Activated CD8-positive, alpha-beta memory T cell treated with anti-CD3 and anti-CD28 coated beads for 1 hour (primary cell): ENCODE data around the gene APOL4.
"Not testable (repeated sequence)": the region's sequence is repeated elsewhere in the genome, so short reads cannot be mapped to it uniquely, and the experiment has no call there.

Experiments used
- DNase-seq, 2 donors: peaks; one replicate each; pipeline ENCODE4 v3.0.0-alpha.2; 2020; ENCODE audit warnings: low read depth in 1 of 2; ENCODE audit errors: extremely low read depth in 1 of 2

APOL4 gene

DNA sequence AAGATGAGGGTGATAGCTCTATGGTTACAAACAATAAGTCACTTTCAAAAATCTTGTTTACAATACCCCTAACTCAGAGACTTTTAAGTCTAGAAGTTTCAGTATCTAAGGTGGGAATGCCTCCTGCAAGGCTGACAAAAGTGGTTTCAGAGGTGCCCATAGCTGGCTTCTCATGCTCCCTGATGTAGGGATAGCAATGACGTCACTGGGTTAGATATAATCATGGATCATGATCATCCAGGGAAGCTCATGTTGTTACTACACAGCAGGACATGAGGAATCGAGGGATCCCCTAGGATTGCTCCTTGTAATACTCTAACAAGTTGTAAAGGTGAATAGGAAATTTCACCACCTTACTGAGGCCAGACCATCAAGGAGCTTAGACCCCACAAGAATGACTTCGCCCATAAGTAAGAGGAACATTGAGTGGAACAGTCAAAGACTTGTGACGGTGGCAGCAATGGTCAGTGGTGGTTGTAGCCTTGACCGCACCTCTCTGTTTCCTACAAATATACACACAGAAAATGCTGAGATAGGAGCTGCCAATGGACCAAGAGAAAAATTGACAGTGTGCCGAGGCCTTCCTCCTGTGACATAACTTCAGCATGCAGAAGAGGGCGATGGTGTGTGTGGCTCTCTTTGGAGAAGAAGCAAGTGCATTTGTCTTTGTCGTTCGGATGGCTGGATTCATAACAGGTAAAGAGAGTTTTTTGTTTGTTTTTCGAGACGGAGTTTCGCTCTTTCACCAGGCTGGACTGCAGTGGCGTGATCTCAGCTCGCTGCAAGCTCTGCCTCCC, 15.6 kb downstream of the APOL4 start:
- DNase-seq: no peak

DNA sequence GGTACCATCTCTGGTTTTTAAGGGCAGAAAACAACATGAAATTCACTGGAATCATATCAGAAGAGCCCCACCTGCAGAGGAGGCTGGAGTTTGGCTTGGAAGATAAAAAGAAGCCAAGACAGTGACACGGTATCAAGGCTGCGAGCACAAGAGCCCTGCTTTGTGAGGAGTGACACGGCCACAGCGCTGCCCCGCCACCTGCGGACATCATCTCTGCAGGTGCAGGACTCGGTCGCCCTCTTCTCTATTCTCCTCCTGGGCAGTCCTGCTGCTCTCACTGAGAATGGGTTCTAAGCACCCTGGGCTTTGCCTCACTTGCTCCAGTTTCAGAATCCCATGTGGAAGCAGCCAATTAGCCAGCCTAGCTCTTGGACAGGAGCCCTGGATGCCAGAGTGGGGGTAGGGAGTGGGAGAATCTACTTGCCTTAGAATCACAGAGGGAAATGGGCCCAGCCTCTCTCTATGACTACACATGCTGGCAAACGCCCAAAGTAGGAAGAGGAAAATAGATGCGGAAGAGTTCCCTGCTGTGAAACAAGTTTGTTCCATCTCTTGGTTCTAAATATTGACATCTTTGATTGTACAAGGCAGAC, 17.1 kb downstream of the APOL4 start:
- DNase-seq: no peak

DNA sequence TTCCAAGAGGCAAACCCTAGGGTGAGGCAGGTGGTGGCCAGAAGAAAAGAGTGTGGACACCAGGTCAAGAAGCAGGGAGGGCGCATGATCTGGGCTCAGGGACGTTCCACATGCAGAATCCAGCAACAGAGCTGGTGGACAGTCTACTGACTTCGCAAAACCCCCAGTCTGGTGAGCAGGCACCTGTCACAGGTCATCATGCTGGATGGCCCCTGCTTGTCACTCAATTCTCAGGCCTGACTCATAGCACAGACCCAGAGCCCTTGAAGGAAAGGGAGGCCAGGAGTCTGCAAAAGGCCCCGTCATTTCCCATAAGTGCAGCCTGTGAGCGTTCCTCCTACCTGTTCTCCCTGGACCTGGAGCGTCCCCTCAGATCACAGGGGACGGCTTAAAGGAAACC, 18.2 kb downstream of the APOL4 start:
- DNase-seq: no peak

- no peak for DNase-seq
These were observed 18.8 kb downstream of the APOL4 start for GRCh38 chr22:36182857-36183256.

DNA sequence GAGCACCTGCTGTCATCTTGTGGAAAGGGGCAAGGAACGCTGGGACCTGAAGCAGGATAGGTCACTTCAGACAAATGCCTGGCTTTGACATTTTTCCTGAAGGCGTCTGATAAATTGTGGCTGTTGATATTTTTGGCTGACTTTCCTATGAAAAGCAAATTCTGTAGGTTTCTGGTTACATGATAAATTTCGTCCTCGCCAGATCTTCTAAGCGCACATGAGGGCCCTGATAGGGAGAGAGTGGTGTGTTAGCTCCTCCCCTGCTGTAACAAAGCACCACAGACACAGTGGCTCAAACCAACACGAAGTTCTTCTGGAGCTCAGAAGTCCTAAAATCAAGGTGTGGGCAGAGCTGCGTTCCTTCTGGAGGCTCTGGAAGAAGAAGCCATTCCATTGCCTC, 19.6 kb downstream of the APOL4 start:
- no peak for DNase-seq

- no peak for DNase-seq
These were observed 20.7 kb downstream of the APOL4 start for GRCh38 chr22:36180928-36181327.

DNA sequence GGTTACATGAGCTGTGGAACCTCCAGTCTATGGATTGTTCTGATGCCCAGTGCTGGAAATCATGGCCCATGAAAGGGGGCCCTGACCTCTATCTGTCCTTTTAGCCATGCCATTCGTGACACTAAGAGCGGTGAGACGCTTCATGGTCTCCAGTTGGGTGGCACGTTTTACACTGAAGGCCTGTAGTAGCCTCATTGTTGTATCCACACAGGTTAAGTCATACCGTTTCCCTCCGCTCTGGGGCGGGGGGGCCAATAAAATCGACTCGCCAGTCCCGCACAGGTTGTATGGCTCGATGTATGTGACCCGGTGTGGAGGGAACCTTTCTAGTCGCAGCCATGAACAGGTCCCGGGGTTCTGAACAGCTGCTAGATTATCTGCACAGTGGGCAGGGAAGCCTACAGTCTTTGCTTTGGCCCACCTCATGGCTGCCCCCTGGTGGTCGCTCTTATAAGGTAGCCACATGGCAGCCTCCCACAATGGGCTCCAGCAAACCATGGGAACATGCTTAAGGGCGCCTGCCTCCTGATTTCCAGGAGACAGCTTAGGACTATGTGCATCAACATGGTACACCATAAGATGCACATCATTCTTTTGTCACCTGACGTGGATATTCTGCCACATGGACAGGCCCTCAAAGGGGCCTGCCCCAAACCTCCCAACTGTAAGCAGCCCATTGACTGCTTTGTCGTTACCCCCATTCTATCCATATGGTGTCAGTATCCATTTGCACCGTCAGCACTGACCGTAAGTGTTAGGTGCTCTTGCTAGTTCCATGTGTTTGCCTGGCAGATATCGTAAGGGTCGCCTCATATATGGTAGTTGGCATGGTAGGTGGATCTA, 21.4 kb downstream of the APOL4 start:
- peak; percentile 72 to 86 for DNase-seq

GRCh38 chr22:36177160-36177559, 24.4 kb downstream of the APOL4 start:
- DNase-seq: no peak

GRCh38 chr22:36175892-36176291, 25.7 kb downstream of the APOL4 start:
- DNase-seq: no peak

DNA sequence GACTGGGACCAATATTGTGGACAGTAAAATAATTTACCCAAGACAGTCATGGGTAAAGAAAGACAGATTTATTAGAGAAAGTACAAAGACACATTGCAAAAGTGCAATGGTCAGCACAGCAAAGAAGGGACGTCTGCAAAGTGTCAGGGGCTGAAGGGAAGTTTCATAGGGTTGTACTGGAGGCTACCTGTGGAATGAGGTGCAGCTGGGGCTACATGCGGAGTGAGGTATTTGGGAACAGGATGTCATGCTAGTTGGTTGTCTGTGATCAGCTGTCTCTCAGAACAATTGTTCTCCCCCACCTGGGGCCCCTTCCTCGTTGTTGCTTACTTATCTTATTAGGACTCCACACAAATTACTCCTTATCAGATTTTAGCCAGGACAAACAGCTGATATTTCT, 29.7 kb downstream of the APOL4 start:
- DNase-seq: no peak

DNA sequence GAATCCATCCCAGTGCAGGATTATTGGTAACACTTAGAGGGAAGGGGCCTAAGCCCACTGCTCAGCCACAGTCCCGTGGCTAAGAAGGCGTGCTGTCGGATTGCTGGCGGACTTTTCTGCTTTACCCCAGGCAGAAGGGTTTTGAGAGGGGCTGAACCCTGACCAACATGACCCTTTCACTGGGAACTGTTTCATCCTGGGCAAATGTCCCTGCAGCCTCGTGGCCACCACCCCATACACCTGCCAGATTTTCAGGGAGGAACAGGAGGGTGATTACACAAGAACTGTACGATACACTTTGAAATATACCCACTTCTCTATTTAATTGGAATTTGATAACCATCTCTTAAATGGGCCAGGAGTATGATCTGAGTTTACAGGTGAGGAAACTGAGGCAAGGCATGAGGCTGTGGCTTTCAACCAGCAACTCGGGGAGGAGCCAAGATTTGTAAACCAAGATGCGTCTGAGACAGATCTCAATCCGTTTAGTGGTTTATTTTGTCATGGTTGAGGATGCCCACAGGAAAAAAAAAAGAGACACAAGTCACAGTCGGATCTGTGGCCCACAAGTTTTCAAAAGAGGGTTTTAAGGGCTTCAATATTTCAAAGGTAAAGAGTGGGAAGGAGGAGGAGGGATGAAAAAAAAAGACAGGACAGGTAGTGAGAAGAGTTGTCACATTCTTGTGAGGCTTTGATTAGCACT, 34.9 kb downstream of the APOL4 start:
- no peak for DNase-seq

GRCh38 chr22:36166086-36166485, 35.5 kb downstream of the APOL4 start:
- DNase-seq: no peak

- DNase-seq: no peak
These were observed 36.5 kb downstream of the APOL4 start for GRCh38 chr22:36165141-36165540.

GRCh38 chr22:36164621-36165020, 37.0 kb downstream of the APOL4 start:
- no peak for DNase-seq

DNA sequence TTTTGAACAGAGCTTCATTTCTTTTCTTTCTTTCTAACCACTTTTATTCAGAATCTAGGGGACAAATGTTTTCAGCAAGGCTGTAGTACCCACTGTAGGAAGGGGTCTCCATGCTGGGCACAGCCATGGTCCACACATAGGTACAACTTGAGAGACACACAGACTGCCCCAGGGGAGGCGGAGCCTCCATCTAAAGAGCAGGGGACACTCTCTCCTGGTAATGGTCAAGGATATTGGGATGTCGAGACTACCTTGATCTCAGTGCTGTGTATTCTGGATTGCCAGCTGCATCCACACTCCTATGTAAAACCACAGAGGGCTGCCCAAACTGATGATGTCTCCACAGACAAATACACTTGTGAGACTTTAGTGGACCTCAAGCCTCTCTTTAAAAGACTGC, 38.1 kb downstream of the APOL4 start:
- no peak for DNase-seq

- DNase-seq: no peak
These were observed 39.2 kb downstream of the APOL4 start for GRCh38 chr22:36162127-36163034.

- not testable (repeated sequence) for DNase-seq
These were observed 39.8 kb downstream of the APOL4 start for GRCh38 chr22:36161793-36162126.

GRCh38 chr22:36160499-36160942, 41.1 kb downstream of the APOL4 start, which contains the start of gene APOL3:
Gene APOL3, minus strand, starts transcription at chr22:36160755. Its CDS starts 11,700 bp downstream, at chr22:36149055.
- no peak for DNase-seq

- peak; percentile 48 to 54 for DNase-seq
These were observed 44.8 kb downstream of the APOL4 start for GRCh38 chr22:36156515-36157419.
